Measurements from ENCODE around the gene IL17RC.

The IL17RC gene

DNA sequence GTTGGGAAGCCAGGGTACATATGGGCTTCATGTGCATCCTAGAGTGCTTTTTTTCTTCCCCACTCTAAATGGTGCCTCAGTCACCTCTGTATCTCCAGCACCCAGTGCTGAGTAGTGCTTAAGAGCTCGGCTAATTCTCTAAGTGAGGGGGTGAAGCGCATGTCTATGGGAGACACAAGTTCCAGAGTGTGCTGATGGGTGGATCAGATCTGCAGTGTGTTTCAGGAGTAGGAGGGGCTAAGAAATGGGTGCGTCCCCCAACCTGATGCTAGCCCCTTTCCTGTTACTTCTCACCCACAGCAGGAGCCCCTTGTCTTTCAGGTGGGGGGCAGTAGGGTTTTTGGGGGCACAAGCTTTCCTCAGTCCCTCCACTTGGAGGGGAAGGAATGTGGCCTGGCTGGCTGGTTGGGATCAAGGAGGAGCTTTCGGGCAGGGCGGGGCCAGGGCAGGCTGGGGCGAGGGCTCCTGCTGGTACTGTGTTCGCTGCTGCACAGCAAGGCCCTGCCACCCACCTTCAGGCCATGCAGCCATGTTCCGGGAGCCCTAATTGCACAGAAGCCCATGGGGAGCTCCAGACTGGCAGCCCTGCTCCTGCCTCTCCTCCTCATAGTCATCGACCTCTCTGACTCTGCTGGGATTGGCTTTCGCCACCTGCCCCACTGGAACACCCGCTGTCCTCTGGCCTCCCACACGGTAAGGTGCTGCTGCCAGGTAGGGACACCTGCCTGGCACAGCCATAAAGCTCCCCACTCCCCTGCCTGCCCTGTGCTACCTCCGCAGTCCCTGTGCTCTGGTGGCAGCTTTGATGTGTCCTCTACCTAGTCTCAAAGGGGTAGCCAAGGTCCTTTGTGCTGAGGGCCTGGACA lies 14.3 kb upstream of the IL17RC start, which contains the start of gene IL17RE:
IL17RE (plus strand) TSS at position 477 of the 866 bp plus-strand sequence; CDS start at position 562, 85 bp downstream.
- peak within 1 kb of the TSS; percentile 33 for H3K4me3 ChIP-seq (ENCODE audit: control insufficient read depth, low read depth, low read length)
- TF ChIP-seq, protein P1, sequence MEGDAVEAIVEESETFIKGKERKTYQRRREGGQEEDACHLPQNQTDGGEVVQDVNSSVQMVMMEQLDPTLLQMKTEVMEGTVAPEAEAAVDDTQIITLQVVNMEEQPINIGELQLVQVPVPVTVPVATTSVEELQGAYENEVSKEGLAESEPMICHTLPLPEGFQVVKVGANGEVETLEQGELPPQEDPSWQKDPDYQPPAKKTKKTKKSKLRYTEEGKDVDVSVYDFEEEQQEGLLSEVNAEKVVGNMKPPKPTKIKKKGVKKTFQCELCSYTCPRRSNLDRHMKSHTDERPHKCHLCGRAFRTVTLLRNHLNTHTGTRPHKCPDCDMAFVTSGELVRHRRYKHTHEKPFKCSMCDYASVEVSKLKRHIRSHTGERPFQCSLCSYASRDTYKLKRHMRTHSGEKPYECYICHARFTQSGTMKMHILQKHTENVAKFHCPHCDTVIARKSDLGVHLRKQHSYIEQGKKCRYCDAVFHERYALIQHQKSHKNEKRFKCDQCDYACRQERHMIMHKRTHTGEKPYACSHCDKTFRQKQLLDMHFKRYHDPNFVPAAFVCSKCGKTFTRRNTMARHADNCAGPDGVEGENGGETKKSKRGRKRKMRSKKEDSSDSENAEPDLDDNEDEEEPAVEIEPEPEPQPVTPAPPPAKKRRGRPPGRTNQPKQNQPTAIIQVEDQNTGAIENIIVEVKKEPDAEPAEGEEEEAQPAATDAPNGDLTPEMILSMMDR (conservative IDR thresholded peaks at IDR 0.05; ENCODE audit: control insufficient read depth, insufficient read depth, low read depth, low read length) = no peak
- DNase-seq (ENCODE audit: low read depth) = no peak

GRCh38 chr3:9903238-9903624 lies 13.7 kb upstream of the IL17RC start:
- peak overlapping the region; percentile 33 for H3K4me3 ChIP-seq (ENCODE audit: control insufficient read depth, low read depth, low read length)
- DNase-seq (ENCODE audit: low read depth) = peak; percentile 60
- TF ChIP-seq, protein P1 (conservative IDR thresholded peaks at IDR 0.05; ENCODE audit: control insufficient read depth, insufficient read depth, low read depth, low read length) = no peak

DNA sequence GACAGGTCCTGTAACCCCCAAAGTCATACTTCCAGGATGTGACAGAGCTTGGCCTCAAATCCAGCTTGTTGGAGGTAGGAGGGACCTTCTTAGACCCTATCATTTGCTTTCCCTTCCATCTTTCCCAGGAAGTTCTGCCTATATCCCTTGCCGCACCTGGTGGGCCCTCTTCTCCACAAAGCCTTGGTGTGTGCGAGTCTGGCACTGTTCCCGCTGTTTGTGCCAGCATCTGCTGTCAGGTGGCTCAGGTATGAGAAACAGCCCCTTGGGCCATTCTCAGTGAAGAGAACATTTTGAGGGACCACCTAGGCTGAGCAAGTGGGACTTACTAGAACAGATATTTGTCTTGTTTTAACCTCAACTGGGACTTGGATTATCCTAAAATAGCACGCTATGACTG lies 13.0 kb upstream of the IL17RC start:
- H3K4me3 ChIP-seq (ENCODE audit: control insufficient read depth, low read depth, low read length) = no peak overlapping the region
- TF ChIP-seq, protein P1 (conservative IDR thresholded peaks at IDR 0.05; ENCODE audit: control insufficient read depth, insufficient read depth, low read depth, low read length) = no peak
- no peak for DNase-seq (ENCODE audit: low read depth)

DNA sequence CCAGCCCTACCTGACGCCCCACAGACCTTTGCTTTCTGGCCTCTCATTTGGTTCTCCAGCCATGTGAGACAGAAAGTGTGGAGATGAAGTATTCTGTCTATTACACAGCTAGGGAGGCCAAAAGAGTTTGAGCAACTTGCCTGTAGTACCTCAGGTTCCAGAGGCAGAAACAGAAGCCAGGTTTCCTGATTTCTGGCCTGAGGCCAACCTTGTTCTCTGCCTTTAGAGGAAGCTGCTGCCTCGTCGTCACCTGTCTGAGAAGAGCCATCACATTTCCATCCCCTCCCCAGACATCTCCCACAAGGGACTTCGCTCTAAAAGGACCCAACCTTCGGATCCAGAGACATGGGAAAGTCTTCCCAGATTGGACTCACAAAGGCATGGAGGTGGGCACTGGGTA lies 10.4 kb upstream of the IL17RC start:
- no peak overlapping the region for H3K4me3 ChIP-seq (ENCODE audit: control insufficient read depth, low read depth, low read length)
- TF ChIP-seq, protein P1 (conservative IDR thresholded peaks at IDR 0.05; ENCODE audit: control insufficient read depth, insufficient read depth, low read depth, low read length) = no peak
- DNase-seq (ENCODE audit: low read depth) = no peak

- TF ChIP-seq, protein P1 (conservative IDR thresholded peaks at IDR 0.05; ENCODE audit: control insufficient read depth, insufficient read depth, low read depth, low read length) = no peak
- DNase-seq (ENCODE audit: low read depth) = no peak
- no peak overlapping the region for H3K4me3 ChIP-seq (ENCODE audit: control insufficient read depth, low read depth, low read length)
Observed at GRCh38 chr3:9908286-9908685, 8.6 kb upstream of the IL17RC start.

GRCh38 chr3:9909221-9910013 lies 7.5 kb upstream of the IL17RC start:
- no peak overlapping the region for H3K4me3 ChIP-seq (ENCODE audit: control insufficient read depth, low read depth, low read length)
- peak; percentile 31 for DNase-seq (ENCODE audit: low read depth)
- TF ChIP-seq, protein P1 (conservative IDR thresholded peaks at IDR 0.05; ENCODE audit: control insufficient read depth, insufficient read depth, low read depth, low read length) = no peak

Measured in fibroblast of mammary gland (primary cell).